Fibroblast of mammary gland (primary cell): ENCODE results near the gene TINAGL1.

ENCODE experiments used
- DNase-seq: peaks from one replicate; pipeline ENCODE4 v3.0.0-alpha.2; 2010; ENCODE audit warnings: low read depth
- H3K4me3 ChIP-seq: 2 replicates; pipeline ENCODE4 v1.5.1; 2011; ENCODE audit warnings: low read depth, mild to moderate bottlenecking, low read length, moderate library complexity; ENCODE audit not compliant: control insufficient read depth
- TF ChIP-seq, protein P1 (sequence below): conservative IDR thresholded peaks from 2 replicates; pipeline ENCODE4 v1.5.1; 2011; ENCODE audit warnings: low read depth, low read length, inconsistent platforms; ENCODE audit not compliant: control insufficient read depth, insufficient read depth

Gene TINAGL1

DNA sequence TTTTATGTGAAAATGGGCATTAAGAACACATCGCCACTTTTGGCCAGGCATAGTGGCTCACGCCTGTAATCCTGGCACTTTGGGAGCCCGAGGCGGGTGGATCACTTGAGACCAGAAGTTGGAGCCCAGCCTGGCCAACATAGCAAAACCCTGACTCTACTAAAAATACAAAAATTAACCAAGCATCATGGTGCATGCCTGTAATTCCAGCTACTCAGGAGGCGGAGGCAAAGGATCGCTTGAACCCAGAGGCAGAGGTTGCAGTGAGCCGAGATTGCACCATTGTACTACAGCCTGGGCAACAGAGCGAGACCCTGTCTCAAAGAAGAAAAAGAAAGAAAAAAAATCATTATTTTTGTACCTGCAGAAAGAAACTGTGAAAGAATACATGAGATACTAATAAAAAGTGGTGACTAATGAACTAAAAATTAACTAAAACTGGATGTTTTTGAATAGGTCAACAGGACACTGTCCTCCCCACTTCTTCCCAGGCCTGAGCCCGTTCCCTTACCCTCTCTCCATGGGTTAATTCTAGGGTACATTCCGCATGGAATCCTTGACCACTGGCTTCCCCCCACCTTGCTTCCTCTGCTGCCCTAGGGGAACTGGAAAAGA is 8.3 kb upstream of the TINAGL1 start:
- TF ChIP-seq, protein P1, sequence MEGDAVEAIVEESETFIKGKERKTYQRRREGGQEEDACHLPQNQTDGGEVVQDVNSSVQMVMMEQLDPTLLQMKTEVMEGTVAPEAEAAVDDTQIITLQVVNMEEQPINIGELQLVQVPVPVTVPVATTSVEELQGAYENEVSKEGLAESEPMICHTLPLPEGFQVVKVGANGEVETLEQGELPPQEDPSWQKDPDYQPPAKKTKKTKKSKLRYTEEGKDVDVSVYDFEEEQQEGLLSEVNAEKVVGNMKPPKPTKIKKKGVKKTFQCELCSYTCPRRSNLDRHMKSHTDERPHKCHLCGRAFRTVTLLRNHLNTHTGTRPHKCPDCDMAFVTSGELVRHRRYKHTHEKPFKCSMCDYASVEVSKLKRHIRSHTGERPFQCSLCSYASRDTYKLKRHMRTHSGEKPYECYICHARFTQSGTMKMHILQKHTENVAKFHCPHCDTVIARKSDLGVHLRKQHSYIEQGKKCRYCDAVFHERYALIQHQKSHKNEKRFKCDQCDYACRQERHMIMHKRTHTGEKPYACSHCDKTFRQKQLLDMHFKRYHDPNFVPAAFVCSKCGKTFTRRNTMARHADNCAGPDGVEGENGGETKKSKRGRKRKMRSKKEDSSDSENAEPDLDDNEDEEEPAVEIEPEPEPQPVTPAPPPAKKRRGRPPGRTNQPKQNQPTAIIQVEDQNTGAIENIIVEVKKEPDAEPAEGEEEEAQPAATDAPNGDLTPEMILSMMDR, result no peak
- no peak for DNase-seq
- H3K4me3 ChIP-seq, result no peak overlapping the region

DNA sequence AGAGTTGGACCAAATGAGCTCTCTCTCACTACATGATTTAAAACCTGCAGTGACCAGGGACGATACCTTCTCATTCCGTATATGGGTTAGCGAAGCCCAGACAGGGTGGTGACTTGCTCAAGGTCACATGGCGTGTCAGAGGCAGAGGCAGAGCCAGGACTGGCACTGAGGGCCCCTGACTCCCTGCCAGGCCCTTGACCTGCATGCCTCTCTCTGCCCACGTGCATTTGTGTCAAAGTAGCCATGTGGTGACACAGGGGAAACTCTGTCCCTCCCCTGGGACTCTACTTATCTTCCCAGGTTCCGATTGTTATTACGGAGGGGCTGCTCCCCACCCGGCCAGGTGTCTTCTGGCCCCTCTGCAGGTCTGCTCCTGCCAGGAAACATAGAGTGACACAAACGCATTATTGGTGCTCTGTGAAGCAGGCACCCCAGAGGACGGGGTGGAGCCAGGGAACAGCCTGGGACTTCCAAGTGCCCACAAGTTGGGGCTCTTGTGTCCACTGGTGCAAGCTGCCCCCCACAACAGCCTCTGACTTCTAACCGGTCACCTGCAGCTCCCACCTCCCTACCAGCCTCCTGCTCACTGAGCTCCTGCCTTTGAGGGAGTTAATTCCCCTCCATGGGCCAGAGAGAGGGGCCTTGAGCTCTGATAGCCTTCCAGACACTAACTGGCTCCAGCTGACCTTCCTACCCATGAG is 7.3 kb upstream of the TINAGL1 start:
- no peak overlapping the region for H3K4me3 ChIP-seq
- TF ChIP-seq, protein P1, result no peak
- no peak for DNase-seq

DNA sequence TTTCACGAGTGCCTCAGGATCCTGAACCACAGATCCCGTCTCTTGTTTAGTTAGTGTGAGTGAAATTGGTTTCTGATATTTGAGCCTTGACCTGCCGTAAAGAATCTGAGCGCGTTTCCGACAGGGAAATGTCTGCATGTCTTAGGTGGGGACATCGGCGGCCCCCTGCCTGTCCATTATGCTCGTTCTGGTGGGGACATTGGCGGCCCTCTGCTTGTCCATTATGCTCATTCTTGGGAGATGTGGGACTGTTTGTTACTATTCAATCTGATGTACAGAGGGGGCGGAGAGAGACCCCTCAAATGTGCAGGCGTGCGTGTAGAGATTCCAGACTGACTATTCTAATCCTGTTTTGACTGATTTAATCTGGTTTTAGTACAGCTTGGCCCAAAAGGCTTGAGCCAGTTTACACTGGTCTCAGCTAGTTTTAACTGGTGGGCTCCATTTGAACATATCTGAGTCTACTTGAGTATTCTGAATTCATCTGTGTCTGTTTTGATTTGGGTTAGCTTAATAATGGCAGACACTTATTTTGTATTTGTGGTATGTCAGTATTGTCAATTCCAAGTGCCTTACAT is 6.6 kb upstream of the TINAGL1 start:
- no peak overlapping the region for H3K4me3 ChIP-seq
- no peak for DNase-seq
- TF ChIP-seq, protein P1, result no peak

DNA sequence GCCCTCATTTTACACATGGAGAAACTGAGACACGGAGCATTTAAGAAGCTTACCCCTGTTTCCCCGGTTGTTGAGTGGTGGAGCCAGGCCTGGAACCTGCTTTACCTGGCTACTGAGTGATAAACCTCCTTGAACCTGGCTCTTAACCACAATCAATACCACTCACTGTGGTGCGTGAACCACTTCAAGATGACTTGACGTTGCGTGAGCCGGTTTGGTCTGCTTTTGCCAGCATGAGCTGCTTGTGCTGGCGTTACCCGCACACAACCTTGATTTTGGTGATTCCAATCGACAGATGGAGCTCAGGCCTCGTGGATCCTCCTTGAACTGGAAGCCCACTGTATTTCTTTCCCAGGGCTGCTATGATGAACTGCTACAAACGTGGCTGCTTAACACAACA is 6.1 kb upstream of the TINAGL1 start:
- no peak overlapping the region for H3K4me3 ChIP-seq
- DNase-seq, result no peak
- TF ChIP-seq, protein P1, result no peak

DNA sequence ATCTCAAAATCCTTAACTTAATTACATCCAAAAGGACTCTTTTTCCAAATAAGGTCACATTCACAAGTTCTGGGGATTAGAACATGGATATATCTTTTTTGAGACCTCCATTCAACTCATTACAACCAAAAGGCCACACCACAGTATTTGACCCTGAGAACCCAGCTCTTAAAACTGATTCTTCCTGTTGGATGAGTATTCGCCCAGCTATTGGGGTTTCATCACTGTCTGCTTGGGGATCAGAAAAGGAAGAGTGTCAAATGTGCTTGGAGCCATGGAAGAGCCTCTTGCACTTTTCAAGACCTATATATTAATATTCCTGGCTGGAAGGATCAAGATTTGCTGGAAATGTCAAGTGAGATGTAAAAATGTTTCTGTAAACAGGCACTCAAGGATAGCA is 5.4 kb upstream of the TINAGL1 start:
- TF ChIP-seq, protein P1, result no peak
- peak; percentile 22 for DNase-seq
- H3K4me3 ChIP-seq, result no peak overlapping the region

DNA sequence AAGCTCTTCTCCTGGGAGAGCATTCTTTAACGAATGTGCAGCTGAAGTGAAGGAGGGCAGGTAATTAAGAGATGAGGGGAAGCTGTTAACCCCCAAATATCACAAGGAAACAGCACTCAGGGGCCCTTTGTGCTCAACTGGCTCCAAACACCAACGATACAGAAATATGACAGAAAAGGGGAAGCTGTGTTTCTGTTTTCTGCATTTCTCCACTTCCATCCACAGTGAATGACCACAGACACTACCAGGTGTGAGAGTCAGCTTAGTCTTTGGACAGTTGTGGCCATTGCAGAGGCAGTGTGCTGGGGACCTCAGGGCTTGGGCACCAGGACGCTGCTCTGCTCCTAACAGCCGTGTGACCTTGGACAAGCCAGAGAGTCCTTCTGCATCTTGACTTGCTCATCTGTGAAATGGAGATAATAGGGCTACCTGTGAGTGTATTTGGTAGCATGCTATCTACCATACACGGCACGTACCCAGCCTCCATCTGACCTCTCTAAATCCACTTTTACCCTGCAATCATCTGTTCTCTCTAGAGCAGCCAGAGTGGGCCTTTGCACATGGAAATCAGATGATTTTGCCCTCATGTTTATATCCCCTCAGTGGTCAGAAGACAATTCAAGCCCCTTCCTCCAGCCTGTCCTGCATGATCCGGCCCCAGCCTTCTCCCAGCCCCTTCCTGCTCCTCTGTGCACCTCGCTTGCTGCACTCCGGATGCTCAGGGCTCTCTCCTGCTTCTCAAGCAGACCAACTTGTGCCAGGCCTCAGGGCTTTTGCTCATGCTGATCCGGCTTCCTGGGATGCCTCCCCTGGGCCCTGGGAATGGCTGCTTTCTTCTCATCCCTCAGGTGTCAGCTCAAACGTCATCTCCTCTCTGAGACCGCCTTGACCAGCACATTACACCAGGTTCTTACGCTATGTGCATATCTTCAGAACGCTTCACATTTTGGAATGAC is 4.7 kb upstream of the TINAGL1 start:
- TF ChIP-seq, protein P1, result no peak
- DNase-seq, result no peak
- H3K4me3 ChIP-seq, result no peak overlapping the region
